DMS 273 (cell line): Measurements from ENCODE around the gene NPR2.

Source experiments
- DNase-seq: peaks from one replicate; lab custom pipeline; 2025; ENCODE audit not compliant: unreplicated experiment; lab: John Stamatoyannopoulos, UW

Gene NPR2

DNA sequence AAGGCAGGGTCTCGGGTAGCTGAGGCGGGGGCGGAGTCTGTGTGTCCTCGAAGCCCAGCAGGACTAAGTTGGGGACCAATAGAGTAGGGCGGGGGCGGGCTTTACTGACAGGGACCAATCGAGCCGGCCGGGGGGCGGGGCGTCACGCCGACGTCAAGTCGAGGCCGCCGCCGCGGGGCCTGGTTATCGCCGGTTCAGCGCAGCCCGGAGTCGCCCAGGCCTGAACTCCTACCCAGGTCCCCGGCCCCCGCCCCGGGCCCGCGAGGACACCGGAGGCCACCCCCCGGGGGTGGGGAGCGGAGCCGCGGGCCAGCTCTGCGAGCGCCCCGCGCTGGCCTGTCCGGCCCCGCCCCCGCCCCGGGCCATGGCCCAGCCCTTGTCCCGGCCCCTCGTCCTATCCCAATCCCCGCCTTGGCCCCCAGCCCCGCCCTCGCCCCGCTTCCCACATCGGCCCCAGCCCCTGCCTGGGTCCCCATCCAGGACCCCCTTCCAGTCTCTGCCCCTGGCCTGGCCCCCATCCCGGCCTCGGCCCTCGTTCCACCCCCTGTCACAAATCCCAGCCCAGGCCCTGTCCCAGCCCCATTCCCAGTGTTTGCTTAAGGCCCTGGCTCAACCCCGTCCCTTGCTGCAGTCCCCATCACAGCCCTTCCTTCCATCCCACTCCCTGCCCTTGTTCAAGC, 37.8 kb downstream of the NPR2 start, which contains the start of gene TMEM8B:
Gene TMEM8B (plus strand): TSS at position 145 of the 680 bp plus-strand sequence. CDS start 220 bp downstream, at position 365.
- peak; percentile 96 for DNase-seq

- DNase-seq, result peak; percentile 48
Measured at GRCh38 chr9:35829764-35830096, 38.3 kb downstream of the NPR2 start.

- DNase-seq, result no peak
Measured at GRCh38 chr9:35831040-35831439, 39.6 kb downstream of the NPR2 start.

- DNase-seq, result no peak
Measured at GRCh38 chr9:35832814-35833213, 41.4 kb downstream of the NPR2 start.

DNA sequence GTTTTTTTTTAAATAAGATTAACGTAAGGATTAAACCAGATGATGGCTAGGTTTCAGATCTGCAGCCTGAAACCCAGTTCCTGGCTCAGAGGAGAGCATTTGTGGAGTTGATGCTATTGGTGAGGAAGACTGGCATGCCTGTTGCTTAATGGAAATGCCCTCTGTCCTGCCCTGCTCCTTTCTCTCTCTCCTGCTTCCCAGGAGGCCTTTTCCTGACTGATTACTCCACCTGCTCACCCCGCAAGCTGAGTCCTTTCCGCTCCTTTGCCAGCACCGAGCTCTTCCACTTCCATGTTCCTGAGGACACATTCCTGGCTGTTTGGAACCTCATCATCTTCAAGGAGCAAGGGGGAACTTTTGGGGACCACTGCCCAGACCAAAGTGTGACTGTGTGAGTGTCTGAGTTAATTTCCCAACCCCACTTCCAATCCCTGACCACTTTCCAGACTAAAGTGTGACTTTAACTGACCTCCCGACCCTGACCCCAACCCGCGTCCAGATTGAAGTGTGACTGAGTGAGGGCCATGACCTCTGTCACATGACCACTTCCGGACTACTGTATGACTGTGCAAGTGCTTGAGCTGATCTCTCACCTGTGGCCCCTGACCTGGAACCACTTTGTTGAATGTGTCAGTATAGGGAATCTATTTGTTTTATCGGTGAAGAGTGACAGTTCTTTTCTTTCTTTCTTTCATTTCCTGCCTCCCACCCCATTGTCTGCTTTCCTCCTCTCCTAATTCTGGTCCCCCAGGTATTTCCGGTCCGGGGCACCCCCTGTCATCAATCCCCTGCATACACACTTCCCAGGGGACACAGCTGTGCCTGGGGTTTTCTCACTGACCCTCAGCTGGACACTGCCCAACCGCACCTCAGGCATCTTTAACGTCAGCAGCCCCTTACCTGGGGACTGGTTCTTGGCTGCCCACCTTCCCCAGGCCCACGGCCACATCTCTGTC, 43.1 kb downstream of the NPR2 start:
- peak; percentile 12 for DNase-seq

DNA sequence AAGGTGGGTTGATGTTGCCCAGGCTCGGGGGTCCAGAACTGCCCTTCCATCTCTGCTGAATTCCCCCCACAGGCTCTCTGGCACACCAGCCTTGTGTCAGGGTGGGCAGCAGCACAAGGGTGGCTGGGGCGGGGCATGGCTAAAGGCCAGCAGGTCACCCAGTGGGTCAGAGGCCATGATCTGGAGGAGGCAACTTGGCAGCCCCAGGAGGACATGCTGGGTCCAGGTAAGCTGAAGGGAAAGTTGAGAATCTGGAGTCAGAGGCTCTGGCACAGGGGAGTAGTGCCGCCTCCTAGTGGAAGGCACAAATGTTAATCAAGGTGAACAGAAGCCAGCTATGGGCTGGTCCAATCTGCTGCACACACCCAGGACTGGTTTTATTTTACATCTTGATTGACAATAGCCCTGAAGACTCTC, 43.8 kb downstream of the NPR2 start:
- peak; percentile 69 for DNase-seq

GRCh38 chr9:35835766-35836165, 44.4 kb downstream of the NPR2 start:
- no peak for DNase-seq

GRCh38 chr9:35836595-35836994, 45.2 kb downstream of the NPR2 start:
- no peak for DNase-seq

- DNase-seq, result no peak
Measured at GRCh38 chr9:35839926-35840325, 48.5 kb downstream of the NPR2 start.

DNA sequence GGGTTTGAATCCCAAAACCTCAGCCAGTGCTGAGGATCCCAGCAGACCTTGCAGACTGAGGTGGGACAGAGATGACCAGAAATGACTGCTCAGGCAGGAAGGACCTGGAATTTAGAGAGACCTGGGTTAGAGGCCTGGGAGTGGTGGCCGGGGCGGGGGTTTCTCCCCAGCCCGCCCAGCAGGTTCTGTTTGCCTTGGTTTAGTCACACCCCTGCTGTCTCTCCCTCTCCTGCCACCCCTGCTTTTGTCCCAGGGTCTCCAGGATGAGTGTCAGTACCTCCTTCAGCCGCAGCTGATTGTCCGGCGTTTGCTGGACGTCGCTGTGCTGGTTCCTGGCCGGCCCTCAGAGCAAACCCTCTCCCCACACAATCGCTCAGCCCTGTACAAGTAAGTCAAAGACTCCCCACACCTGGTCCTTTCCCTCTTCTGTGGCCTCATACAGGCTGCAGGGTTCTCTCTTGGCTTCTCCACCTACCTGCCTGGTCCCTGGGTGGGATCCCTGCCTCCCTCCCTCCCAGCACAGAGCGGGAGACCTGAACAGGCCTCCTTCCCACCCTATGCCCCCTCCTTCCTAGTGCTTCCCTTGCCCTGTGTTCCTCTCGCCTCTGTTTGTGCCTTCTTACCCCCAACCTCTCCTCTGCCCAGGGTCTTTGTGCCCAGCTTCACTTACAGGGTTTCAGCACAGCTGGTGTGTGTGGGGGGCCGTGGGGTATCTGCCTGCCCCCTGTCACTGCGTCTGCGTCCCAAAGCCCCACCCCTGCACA, 49.7 kb downstream of the NPR2 start:
- no peak for DNase-seq

DNA sequence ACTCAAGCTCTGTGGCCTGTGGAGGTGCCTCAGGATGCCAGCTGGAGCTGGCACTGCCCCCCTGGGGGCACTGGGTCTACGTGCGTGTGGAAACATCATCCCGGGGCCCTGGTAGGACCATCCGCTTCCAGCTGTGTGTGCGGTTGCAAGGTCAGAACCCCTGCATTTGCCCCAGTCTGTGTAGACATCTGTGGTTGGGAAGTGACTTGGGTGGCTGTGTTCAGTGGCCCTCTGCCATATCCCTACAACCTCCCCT, 50.2 kb downstream of the NPR2 start:
- no peak for DNase-seq

DNA sequence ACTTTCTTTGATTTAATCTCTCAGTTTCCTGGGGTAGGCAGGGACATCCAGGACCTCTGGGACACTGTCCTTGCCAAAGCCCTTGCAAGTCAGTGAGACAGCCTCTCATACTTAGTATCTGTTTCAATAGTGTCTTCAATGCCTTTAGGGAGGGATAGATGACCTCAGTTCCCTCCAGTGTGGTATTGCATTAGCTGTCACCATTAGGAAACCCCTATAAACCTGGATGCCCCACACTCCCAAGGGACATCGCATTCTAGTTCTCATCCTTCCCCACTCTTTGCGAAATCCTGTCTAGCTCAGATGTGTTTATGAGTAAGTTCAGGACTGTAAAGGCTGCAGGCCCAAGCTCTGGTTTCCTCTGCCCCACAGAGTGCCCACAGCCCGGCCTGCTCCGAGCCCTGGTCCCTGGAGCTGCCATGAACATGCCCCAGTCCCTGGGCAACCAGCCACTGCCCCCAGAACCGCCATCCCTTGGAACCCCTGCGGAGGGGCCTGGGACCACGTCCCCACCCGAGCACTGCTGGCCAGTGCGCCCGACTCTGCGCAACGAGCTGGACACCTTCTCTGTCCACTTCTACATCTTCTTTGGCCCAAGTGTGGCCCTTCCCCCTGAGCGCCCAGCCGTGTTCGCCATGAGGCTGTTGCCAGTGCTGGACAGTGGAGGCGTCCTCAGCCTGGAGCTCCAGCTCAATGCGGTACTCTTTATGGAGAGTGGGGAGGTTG, 50.8 kb downstream of the NPR2 start:
- no peak for DNase-seq

GRCh38 chr9:35842795-35843194, 51.4 kb downstream of the NPR2 start:
- DNase-seq, result no peak

DNA sequence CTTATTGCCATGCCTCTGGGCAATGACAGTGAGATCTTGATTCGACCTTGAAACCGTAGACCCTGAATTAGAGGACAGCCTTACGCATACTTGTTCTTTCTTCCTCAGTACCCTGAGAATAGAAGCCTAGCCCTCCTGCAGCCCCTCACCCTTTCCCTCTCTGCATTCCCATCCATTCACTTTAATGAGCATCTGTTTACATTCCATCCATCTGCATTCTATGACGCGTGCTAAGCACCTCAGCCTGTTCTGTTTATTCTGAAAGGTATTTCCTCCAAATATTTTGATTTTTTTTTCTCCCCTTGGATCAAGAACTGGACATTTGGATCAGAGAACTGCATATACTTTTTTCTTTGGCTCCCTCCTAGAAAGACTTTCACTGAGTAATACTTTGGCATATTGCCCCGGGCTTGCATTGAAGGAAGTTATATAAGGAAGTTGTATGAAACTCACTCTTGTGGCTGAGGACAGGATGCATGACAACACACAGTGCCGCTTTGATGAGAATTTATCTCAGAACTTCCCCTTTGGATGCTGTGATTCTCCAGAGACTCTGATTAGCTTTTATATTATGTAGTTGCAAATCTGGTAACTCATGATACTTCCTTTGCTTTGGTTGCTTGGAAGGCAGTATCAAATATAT, 53.4 kb downstream of the NPR2 start:
- peak; percentile 46 for DNase-seq

DNA sequence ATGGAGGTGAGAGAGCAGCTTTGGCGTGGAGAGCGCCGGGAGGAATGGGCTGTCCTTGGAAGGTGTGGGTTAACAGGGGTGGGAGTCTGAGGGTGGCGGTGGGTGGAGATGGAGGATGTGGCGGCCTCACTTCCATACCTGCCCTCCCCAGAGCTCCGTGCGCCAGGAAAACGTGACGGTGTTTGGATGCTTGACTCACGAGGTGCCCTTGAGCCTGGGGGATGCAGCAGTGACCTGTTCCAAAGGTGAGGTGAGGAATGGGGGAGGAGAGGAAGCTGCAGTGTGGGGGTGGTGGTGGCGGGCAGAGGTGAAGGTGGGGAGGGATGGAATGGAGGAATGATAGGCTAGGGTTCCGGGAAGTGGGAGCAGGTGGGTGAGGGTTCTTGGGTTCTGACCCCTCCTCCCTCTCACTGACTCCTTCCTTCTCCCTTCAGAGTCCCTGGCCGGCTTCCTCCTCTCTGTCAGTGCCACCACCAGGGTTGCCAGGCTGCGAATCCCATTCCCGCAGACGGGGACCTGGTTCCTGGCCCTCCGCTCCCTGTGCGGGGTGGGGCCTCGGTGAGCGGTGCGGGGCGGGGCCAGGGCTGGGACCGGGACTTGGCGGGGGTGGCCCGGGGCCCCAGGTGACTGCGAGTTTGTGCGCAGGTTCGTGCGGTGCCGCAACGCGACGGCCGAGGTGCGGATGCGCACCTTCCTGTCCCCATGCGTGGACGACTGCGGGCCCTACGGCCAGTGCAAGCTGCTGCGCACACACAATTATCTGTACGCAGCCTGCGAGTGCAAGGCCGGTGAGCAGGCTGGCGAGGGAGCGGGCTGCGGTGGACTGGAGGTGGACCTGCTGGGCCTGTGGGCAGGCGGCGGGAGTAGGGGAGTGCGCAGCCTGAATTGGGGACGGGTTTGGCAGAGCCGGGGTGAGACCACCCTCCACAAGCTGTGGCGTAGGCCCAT, 54.7 kb downstream of the NPR2 start:
- no peak for DNase-seq

DNA sequence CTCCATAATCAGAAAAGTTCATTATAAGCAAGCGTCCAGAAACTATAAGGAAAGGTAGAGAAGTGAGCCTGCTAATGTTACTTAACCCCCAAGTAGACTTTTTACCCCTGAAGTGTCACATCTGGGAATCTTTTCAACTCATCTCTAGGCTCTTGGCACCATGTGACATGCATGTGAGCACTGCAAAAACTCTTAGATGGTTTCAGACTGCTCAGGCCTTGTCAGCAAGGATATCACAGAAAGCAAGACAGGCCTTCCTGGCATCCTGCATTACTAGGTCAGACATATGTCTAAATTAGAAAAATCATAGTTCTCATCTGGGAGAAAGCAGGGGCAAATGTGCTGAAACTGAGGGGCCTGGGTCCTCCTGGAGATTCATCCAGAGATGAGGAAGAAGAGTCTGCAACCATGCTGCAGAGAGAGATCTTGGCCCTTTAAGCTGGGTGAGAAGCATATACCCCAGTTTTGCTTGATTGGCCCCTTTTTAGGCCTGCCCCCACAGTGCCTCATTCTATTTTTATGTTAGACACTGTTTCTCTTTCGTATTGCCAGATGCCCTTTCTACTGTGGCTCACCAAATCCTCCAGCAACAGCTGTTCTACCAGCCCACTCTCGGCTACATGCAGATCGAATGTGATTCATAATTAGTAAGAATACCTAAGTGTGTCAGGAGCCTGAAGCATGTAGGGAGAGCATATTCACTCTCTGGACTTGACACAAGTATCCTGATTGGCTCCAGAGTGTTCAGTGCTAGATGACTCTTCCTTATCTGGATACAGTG, 56.6 kb downstream of the NPR2 start:
- peak; percentile 84 for DNase-seq

- DNase-seq, result no peak
Measured at GRCh38 chr9:35852267-35852815, 61.0 kb downstream of the NPR2 start.
